ENCODE measurements around the gene ULK4. TPM values are rescaled to one million over a fixed set of nuclear protein-coding genes. Genes with fewer than 3 reads are reported as not detected.

The ULK4 gene
- polyA plus RNA-seq, 1 donor from 2014 or later: 7.2 TPM

DNA sequence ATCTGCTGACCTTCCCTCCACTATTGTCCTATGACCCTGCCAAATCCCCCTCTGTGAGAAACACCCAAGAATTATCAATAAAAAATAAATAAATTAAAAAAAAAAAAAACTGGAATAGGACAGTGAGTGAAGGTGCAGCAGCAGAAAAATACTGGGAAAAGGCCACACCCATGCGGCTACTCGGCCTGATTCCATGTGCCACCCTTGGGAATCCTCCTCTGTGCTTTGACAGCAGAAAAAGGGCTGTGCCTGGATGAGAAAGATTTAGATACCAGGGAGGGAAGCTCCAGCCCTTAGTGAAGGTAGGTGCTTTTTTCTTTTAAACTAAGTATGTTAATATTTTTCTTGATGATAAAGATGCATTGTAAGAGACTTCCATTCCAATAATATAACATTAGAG, 654.8 kb downstream of the ULK4 start:
- Histone ChIP-seq H3K27me3 (ENCODE audit: insufficient read depth, low read depth, low read length) (no peaks in the 10 kb centered on the region), H3K4me2 (ENCODE audit: low read length) (no peak overlapping the region), H3K36me3 (ENCODE audit: insufficient read depth, low read length) (no peaks in the 10 kb centered on the region), H3K9me2 (ENCODE audit: insufficient read depth, low read length) (no peaks in the 10 kb centered on the region), H2AFZ (ENCODE audit: low read depth, low read length) (no peak overlapping the region), H3K9me3 (ENCODE audit: low read length) (no peaks in the 10 kb centered on the region), H3K79me2 (replicated peaks; ENCODE audit: insufficient read depth, low read length) (no peaks in the 10 kb centered on the region), H3K9ac (ENCODE audit: low read length) (no peak overlapping the region), H4K20me1 (ENCODE audit: insufficient read depth) (no peaks in the 10 kb centered on the region), H3K27ac (ENCODE audit: low read length) (no peak overlapping the region), H3F3A (ENCODE audit: insufficient read depth, low read length, poor library complexity, severe bottlenecking) (no peaks in the 10 kb centered on the region), H3K4me3 (ENCODE audit: low read length) (no peak overlapping the region)
- TF ChIP-seq, protein P1, sequence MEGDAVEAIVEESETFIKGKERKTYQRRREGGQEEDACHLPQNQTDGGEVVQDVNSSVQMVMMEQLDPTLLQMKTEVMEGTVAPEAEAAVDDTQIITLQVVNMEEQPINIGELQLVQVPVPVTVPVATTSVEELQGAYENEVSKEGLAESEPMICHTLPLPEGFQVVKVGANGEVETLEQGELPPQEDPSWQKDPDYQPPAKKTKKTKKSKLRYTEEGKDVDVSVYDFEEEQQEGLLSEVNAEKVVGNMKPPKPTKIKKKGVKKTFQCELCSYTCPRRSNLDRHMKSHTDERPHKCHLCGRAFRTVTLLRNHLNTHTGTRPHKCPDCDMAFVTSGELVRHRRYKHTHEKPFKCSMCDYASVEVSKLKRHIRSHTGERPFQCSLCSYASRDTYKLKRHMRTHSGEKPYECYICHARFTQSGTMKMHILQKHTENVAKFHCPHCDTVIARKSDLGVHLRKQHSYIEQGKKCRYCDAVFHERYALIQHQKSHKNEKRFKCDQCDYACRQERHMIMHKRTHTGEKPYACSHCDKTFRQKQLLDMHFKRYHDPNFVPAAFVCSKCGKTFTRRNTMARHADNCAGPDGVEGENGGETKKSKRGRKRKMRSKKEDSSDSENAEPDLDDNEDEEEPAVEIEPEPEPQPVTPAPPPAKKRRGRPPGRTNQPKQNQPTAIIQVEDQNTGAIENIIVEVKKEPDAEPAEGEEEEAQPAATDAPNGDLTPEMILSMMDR (IDR thresholded peaks at IDR 0.05; ENCODE audit: poor library complexity, severe bottlenecking): no peak
- no peak for TF ChIP-seq POLR2AphosphoS5 (IDR thresholded peaks at IDR 0.05)

DNA sequence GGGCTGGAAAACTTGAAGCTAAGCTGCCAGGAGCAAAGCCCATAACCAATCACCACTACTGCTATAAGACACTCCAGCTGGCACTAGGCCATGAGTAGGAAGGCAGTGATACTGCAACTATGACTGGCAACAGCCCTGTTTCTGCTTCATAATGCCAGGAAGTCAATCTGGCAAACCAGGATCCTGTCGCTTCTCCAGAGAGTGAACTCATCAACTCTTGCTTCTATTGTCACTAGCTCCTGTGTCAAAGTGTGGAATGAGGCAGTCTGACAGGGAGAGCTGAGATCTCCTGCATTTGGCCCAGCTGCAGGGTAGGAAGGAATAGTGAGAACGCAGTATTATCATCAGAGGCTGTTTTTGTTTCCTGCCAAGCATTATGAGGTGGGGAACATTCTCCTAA, 657.3 kb downstream of the ULK4 start:
- Histone ChIP-seq H3K9me2 (ENCODE audit: insufficient read depth, low read length) (no peaks in the 10 kb centered on the region), H3F3A (ENCODE audit: insufficient read depth, low read length, poor library complexity, severe bottlenecking) (no peaks in the 10 kb centered on the region), H2AFZ (ENCODE audit: low read depth, low read length) (no peak overlapping the region), H3K9ac (ENCODE audit: low read length) (no peak overlapping the region), H3K27me3 (ENCODE audit: insufficient read depth, low read depth, low read length) (no peaks in the 10 kb centered on the region), H3K4me2 (ENCODE audit: low read length) (no peak overlapping the region), H3K4me3 (ENCODE audit: low read length) (no peak overlapping the region), H4K20me1 (ENCODE audit: insufficient read depth) (no peaks in the 10 kb centered on the region), H3K27ac (ENCODE audit: low read length) (no peak overlapping the region), H3K79me2 (replicated peaks; ENCODE audit: insufficient read depth, low read length) (no peaks in the 10 kb centered on the region), H3K36me3 (ENCODE audit: insufficient read depth, low read length) (no peaks in the 10 kb centered on the region), H3K9me3 (ENCODE audit: low read length) (no peaks in the 10 kb centered on the region)
- TF ChIP-seq MXI1 (conservative IDR thresholded peaks at IDR 0.05; ENCODE audit: poor library complexity, severe bottlenecking) (no peak), SMC3 (conservative IDR thresholded peaks at IDR 0.05; ENCODE audit: poor library complexity) (no peak), POLR2AphosphoS5 (IDR thresholded peaks at IDR 0.05) (no peak), EP300 (conservative IDR thresholded peaks at IDR 0.05; ENCODE audit: poor library complexity, severe bottlenecking) (no peak), RAD21 (conservative IDR thresholded peaks at IDR 0.05) (no peak), TAF1 (IDR thresholded peaks at IDR 0.05; ENCODE audit: low read depth) (no peak), EZH2 (IDR thresholded peaks at IDR 0.05; ENCODE audit: borderline replicate concordance, insufficient read depth, low read length, poor library complexity, severe bottlenecking) (no peak)
- TF ChIP-seq, protein P1 (IDR thresholded peaks at IDR 0.05; ENCODE audit: poor library complexity, severe bottlenecking): no peak

- Histone ChIP-seq H3K27ac (ENCODE audit: low read length) (no peak overlapping the region), H3K9me2 (ENCODE audit: insufficient read depth, low read length) (no peaks in the 10 kb centered on the region), H3K79me2 (replicated peaks; ENCODE audit: insufficient read depth, low read length) (no peaks in the 10 kb centered on the region), H3F3A (ENCODE audit: insufficient read depth, low read length, poor library complexity, severe bottlenecking) (no peaks in the 10 kb centered on the region), H3K4me2 (ENCODE audit: low read length) (no peak overlapping the region), H3K9ac (ENCODE audit: low read length) (no peak overlapping the region), H3K9me3 (ENCODE audit: low read length) (no peaks in the 10 kb centered on the region), H2AFZ (ENCODE audit: low read depth, low read length) (no peak overlapping the region), H3K4me3 (ENCODE audit: low read length) (no peak overlapping the region), H3K36me3 (ENCODE audit: insufficient read depth, low read length) (no peaks in the 10 kb centered on the region), H3K27me3 (ENCODE audit: insufficient read depth, low read depth, low read length) (no peaks in the 10 kb centered on the region), H4K20me1 (ENCODE audit: insufficient read depth) (no peaks in the 10 kb centered on the region)
- TF ChIP-seq TAF1 (IDR thresholded peaks at IDR 0.05; ENCODE audit: low read depth): no peak
Observed at GRCh38 chr3:41302295-41302694, 659.6 kb downstream of the ULK4 start.

Data from neural cell (in vitro differentiated cells).